Mesendoderm (in vitro differentiated cells): ENCODE results near the gene DNAH7.

Source experiments
- DNase-seq: peaks from one replicate; pipeline ENCODE4 v3.0.0; 2013
- H2AK5ac ChIP-seq: 2 replicates; pipeline ENCODE4 v1.6.1; 2013; ENCODE audit warnings: low read length, inconsistent platforms
- H2BK120ac ChIP-seq: 2 replicates; pipeline ENCODE4 v1.6.1; 2013; ENCODE audit warnings: low read depth, mild to moderate bottlenecking, low read length, moderate library complexity, mixed read lengths
- H2BK15ac ChIP-seq: replicated peaks from 2 replicates; pipeline ENCODE4 v1.6.1; 2013; ENCODE audit warnings: low read depth, mild to moderate bottlenecking, moderate library complexity
- H2BK5ac ChIP-seq: 2 replicates; pipeline ENCODE4 v1.6.1; 2013; ENCODE audit warnings: low read length, inconsistent platforms
- H3K18ac ChIP-seq: 2 replicates; pipeline ENCODE4 v1.6.1; 2013; ENCODE audit warnings: mild to moderate bottlenecking, low read length, mixed read lengths
- H3K23ac ChIP-seq: one replicate; pipeline ENCODE4 v1.6.1; 2013; ENCODE audit warnings: low read length
- H3K27ac ChIP-seq: 2 replicates; pipeline ENCODE4 v1.5.1; 2013; ENCODE audit warnings: low read depth, mild to moderate bottlenecking, inconsistent platforms, low read length, moderate library complexity
- H3K27me3 ChIP-seq: 2 replicates; pipeline ENCODE4 v1.6.1; 2013; ENCODE audit warnings: low read length, control low read depth, mild to moderate bottlenecking, inconsistent platforms; ENCODE audit not compliant: insufficient read depth, poor library complexity
- H3K36me3 ChIP-seq: 2 replicates; pipeline ENCODE4 v1.6.1; 2013; ENCODE audit warnings: low read length, inconsistent platforms; ENCODE audit not compliant: control insufficient read depth, insufficient read depth
- H3K4ac ChIP-seq: one replicate; pipeline ENCODE4 v1.6.1; 2013; ENCODE audit warnings: low read depth, mild to moderate bottlenecking, low read length, moderate library complexity
- H3K4me1 ChIP-seq: 2 replicates; pipeline ENCODE4 v1.6.1; 2013; ENCODE audit warnings: low read depth, low read length, inconsistent platforms; ENCODE audit not compliant: control insufficient read depth
- H3K4me2 ChIP-seq: 2 replicates; pipeline ENCODE4 v1.6.1; 2013; ENCODE audit warnings: low read length
- H3K4me3 ChIP-seq: 2 replicates; pipeline ENCODE4 v1.5.1; 2013; ENCODE audit warnings: mild to moderate bottlenecking, low read length
- H3K56ac ChIP-seq: one replicate; pipeline ENCODE4 v1.6.1; 2013; ENCODE audit warnings: low read length
- H3K79me1 ChIP-seq: 2 replicates; pipeline ENCODE4 v1.6.1; 2013; ENCODE audit warnings: low read length, inconsistent platforms
- H3K79me2 ChIP-seq: 2 replicates; pipeline ENCODE4 v1.6.1; 2013; ENCODE audit warnings: mild to moderate bottlenecking, low read length; ENCODE audit not compliant: control insufficient read depth, insufficient read depth
- H3K9ac ChIP-seq: 2 replicates; pipeline ENCODE4 v1.6.1; 2013; ENCODE audit warnings: low read length, inconsistent platforms
- H4K5ac ChIP-seq: one replicate; pipeline ENCODE4 v1.6.1; 2013; ENCODE audit warnings: low read length
- H4K8ac ChIP-seq: one replicate; pipeline ENCODE4 v1.6.1; 2013; ENCODE audit warnings: low read depth, mild to moderate bottlenecking, control low read depth, low read length, moderate library complexity
- WGBS: extraction: QIAGEN DNeasy Blood & Tissue Kit; methylation state at CpG from one replicate; pipeline ENCODE4 v1.1.7; 2013; ENCODE audit warnings: low lambda C conversion rate, missing lambda C conversion rate; ENCODE audit not compliant: insufficient coverage; ENCODE audit errors: extremely low coverage; 5-methylcytosine and 5-hydroxymethylcytosine counted together

The DNAH7 gene

DNA sequence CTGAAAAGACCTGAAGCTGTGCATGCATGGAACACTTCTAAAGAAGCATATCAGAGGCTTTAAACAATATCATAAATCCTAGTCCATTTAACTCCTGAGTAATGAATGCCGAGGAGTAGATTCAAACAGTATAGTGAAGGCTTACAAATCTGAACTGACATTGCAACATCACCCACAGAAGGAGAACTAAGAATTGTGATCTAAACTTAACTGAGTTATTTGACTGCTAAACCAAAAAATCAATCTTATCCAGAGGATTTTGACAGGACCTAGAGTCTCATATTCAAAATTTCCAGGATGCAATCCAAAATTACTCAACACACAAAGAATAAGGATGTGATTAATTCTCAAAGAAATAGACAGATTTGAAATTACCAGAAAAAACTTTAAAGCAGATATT lies 230.6 kb downstream of the DNAH7 start:
- DNase-seq, result no peak

DNA sequence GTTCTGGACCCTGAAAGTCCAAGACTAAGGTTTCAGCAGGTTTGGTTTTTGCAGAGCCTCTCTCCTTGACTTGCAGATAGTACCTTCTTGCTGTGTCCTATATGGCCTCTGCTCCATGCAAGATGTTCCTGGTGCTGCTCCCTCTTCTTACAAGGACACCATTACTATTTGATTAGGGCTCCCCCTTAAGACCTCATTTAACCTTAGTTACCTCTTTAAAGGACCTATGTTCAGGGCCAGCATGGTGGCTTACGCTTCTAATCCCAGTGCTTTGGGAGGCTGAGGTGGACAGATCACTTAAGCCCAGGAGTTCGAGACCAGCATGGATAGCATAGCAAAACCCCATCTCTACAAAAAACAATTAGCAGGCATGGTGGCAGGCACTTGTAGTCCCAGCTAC lies 232.6 kb downstream of the DNAH7 start:
- H2BK15ac ChIP-seq, result no peak overlapping the region
- H4K5ac ChIP-seq, result no peak overlapping the region
- no peaks in the 10 kb centered on the region for H3K79me1 ChIP-seq
- H3K36me3 ChIP-seq, result no peaks in the 10 kb centered on the region
- no peaks in the 10 kb centered on the region for H3K27me3 ChIP-seq
- no CpG with 5 or more reads among the region's 2 CpGs for WGBS
- no peaks in the 10 kb centered on the region for H3K79me2 ChIP-seq
- no peak overlapping the region for H3K4me3 ChIP-seq
- no peak overlapping the region for H3K18ac ChIP-seq
- no peak overlapping the region for H3K27ac ChIP-seq
- H3K4me2 ChIP-seq, result no peak overlapping the region
- H4K8ac ChIP-seq, result no peak overlapping the region
- no peak overlapping the region for H2BK120ac ChIP-seq
- no peak overlapping the region for H3K4ac ChIP-seq
- no peak overlapping the region for H2AK5ac ChIP-seq
- DNase-seq, result no peak
- H3K9ac ChIP-seq, result no peak overlapping the region
- no peak overlapping the region for H3K56ac ChIP-seq
- no peak overlapping the region for H2BK5ac ChIP-seq
- no peaks in the 10 kb centered on the region for H3K4me1 ChIP-seq
- no peak overlapping the region for H3K23ac ChIP-seq

More for the DNA sequence above, 230.6 kb downstream of the DNAH7 start:
- H3K27me3 ChIP-seq, result no peaks in the 10 kb centered on the region
- H3K79me1 ChIP-seq, result no peaks in the 10 kb centered on the region
- H4K5ac ChIP-seq, result no peak overlapping the region
- no peak overlapping the region for H3K4me3 ChIP-seq
- H2BK5ac ChIP-seq, result no peak overlapping the region
- no peaks in the 10 kb centered on the region for H3K79me2 ChIP-seq
- no peak overlapping the region for H3K18ac ChIP-seq
- H2AK5ac ChIP-seq, result no peak overlapping the region
- no peaks in the 10 kb centered on the region for H3K4me1 ChIP-seq
- no peak overlapping the region for H3K9ac ChIP-seq
- H3K4ac ChIP-seq, result no peak overlapping the region
- H2BK15ac ChIP-seq, result no peak overlapping the region
- H3K56ac ChIP-seq, result no peak overlapping the region
- no peak overlapping the region for H3K4me2 ChIP-seq
- H3K36me3 ChIP-seq, result no peaks in the 10 kb centered on the region
- H4K8ac ChIP-seq, result no peak overlapping the region
- no peak overlapping the region for H3K23ac ChIP-seq
- no peak overlapping the region for H3K27ac ChIP-seq
- H2BK120ac ChIP-seq, result no peak overlapping the region
- WGBS, result no CpG with 5 or more reads among the region's 1 CpG

DNA sequence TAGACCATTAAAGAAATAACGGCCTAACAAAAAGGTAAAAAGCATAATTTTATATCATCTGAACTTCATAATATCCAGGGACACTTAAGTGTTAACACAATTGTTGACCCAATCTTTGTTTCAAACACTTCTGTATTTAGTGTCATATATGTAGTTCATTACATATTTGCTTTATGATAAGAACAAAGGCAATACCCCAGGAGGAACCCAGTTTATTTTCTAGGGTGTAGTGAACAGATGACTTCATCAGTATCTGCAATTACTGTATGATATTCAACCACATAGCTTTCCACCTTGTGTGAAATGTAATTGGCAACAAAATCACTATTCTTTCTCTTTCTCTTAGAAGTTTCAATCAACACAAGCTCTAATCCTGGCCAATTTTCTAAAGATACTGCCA lies 233.8 kb downstream of the DNAH7 start:
- Histone ChIP-seq H3K4me3 (no peak overlapping the region), H2BK120ac (no peak overlapping the region), H3K79me1 (no peaks in the 10 kb centered on the region), H3K4ac (no peak overlapping the region), H2BK15ac (no peak overlapping the region), H2AK5ac (no peak overlapping the region), H3K79me2 (no peaks in the 10 kb centered on the region), H3K4me1 (no peaks in the 10 kb centered on the region), H4K5ac (no peak overlapping the region), H3K23ac (no peak overlapping the region), H4K8ac (no peak overlapping the region), H3K18ac (no peak overlapping the region), H3K9ac (no peak overlapping the region), H3K56ac (no peak overlapping the region), H3K27ac (no peak overlapping the region), H3K36me3 (no peaks in the 10 kb centered on the region), H2BK5ac (no peak overlapping the region), H3K4me2 (no peak overlapping the region), H3K27me3 (no peaks in the 10 kb centered on the region)
- no CpG with 5 or more reads among the region's 1 CpG for WGBS
- DNase-seq, result no peak

DNA sequence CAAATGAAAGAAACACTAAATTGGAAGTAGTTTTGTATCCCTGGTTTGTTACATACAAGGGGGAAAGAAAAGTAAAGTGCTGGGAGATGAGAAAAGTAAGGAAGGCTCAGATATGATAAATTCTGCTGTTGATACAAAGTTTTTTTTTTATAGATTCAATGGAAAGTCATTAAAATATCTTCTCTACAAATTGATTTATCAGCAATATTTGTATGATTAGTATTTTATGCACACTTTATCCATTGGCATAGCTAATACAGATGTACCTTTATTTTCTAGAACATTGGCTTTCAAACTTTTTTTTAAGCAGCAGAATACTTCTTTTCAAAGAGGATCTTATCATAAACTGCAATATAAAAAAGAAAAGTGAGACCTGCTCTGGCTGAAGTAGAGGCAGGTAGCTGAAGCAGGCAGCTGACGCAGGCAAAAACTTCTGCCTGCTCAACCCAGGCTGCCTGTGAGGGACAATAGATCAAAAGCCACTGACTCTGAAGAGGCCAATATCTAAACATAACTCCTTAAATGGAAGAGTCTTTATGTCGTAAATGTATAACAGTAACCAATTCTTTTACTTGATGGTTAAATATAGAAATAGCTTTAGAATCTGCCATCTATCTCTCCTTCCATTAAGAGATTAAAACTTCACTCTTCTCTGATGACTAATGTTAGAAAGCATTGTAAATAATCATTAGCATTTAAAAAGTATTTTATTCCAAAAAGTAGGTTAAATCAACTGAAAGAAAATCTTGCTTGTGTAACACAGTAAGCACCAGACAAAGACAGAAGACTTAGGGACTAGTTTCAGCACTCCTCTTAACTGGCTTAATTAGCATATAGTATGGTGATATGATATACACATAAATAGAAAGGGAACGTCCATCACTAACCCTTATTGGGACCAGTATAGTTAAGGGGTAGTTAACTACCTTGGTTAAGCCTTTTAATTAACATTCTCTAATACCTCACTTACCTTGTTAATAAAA lies 237.4 kb downstream of the DNAH7 start:
- no peaks in the 10 kb centered on the region for H3K79me1 ChIP-seq
- H4K5ac ChIP-seq, result no peak overlapping the region
- H2BK5ac ChIP-seq, result no peak overlapping the region
- H3K27me3 ChIP-seq, result no peaks in the 10 kb centered on the region
- no CpG with 5 or more reads among the region's 3 CpGs for WGBS
- no peak overlapping the region for H3K23ac ChIP-seq
- H4K8ac ChIP-seq, result no peak overlapping the region
- no peaks in the 10 kb centered on the region for H3K79me2 ChIP-seq
- H3K18ac ChIP-seq, result no peak overlapping the region
- H2BK120ac ChIP-seq, result no peak overlapping the region
- no peaks in the 10 kb centered on the region for H3K36me3 ChIP-seq
- no peak overlapping the region for H2BK15ac ChIP-seq
- no peak overlapping the region for H3K9ac ChIP-seq
- no peak overlapping the region for H3K56ac ChIP-seq
- no peak for DNase-seq
- no peak overlapping the region for H3K4ac ChIP-seq
- H3K4me3 ChIP-seq, result no peak overlapping the region
- H2AK5ac ChIP-seq, result no peak overlapping the region
- no peaks in the 10 kb centered on the region for H3K4me1 ChIP-seq
- no peak overlapping the region for H3K27ac ChIP-seq
- H3K4me2 ChIP-seq, result no peak overlapping the region

DNA sequence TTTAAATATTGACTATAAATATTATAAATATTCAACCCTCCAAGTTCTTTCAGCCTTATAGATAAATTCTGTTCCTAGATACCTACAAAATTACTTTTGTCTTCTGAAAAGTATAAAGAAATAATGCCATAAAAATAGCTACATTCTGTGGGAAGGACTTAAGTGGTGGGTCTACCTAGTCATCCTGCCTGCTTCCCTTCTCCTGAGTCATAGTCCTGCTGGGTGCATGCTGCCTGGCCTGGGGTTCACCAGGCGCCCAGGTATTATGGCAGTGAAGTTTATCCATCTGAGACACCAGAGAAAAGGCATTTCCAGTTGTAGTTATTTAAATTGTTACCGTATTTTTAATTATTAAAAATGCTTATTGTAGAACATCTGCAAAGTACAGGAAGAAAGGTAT lies 244.2 kb downstream of the DNAH7 start:
- Histone ChIP-seq H3K27me3 (no peaks in the 10 kb centered on the region), H3K36me3 (no peaks in the 10 kb centered on the region), H3K23ac (no peak overlapping the region), H2BK5ac (no peak overlapping the region), H3K4me3 (no peak overlapping the region), H3K79me2 (no peaks in the 10 kb centered on the region), H3K4me2 (no peak overlapping the region), H3K27ac (no peak overlapping the region), H3K9ac (no peak overlapping the region), H3K79me1 (no peaks in the 10 kb centered on the region), H3K18ac (no peak overlapping the region), H3K4ac (no peak overlapping the region), H4K8ac (no peak overlapping the region), H2BK120ac (no peak overlapping the region), H4K5ac (no peak overlapping the region), H2AK5ac (no peak overlapping the region), H3K4me1 (no peaks in the 10 kb centered on the region), H3K56ac (no peak overlapping the region), H2BK15ac (no peak overlapping the region)
- no peak for DNase-seq
- no CpG with 5 or more reads among the region's 2 CpGs for WGBS
